ENCODE measurements around the gene PEX19.

DNA sequence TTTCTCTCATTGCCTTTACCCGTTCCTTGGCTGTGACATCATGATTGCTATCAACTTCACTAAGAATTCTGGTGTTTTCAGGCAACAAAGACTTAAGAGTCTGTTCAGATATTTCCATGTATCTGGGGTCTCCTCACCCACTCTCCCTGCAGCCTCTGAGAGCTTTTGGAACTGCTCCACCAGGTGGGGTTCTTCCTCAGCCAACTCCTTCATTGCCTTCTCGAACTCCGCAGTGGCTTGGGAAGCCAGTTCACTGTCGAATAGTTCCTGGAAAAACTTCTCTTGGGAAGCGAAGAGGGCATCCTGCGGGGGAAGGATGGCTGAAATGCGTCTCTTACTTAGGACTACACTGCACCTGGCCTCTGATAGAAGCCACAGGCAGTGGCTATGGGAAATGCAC is 2.1 kb downstream of the PEX19 start:
- TF ChIP-seq, protein P1, sequence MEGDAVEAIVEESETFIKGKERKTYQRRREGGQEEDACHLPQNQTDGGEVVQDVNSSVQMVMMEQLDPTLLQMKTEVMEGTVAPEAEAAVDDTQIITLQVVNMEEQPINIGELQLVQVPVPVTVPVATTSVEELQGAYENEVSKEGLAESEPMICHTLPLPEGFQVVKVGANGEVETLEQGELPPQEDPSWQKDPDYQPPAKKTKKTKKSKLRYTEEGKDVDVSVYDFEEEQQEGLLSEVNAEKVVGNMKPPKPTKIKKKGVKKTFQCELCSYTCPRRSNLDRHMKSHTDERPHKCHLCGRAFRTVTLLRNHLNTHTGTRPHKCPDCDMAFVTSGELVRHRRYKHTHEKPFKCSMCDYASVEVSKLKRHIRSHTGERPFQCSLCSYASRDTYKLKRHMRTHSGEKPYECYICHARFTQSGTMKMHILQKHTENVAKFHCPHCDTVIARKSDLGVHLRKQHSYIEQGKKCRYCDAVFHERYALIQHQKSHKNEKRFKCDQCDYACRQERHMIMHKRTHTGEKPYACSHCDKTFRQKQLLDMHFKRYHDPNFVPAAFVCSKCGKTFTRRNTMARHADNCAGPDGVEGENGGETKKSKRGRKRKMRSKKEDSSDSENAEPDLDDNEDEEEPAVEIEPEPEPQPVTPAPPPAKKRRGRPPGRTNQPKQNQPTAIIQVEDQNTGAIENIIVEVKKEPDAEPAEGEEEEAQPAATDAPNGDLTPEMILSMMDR (IDR thresholded peaks at IDR 0.05; ENCODE audit: low read depth, low read length) = peak; percentile 9; the same call in 1 of the 2 replicates
- no peak for TF ChIP-seq EZH2phosphoT487 (IDR thresholded peaks at IDR 0.05; ENCODE audit: low read depth)

All from OCI-LY3 (cell line).